Loucy (cell line): ENCODE results near the gene PAXX.

Experiments
- EZH2phosphoT487 ChIP-seq: fragments of 200-600 bp; IDR thresholded peaks from 2 replicates; pipeline ENCODE4 v1.6.1; 2018; ENCODE audit warnings: antibody characterized with exemption, mild to moderate bottlenecking, moderate library complexity, borderline replicate concordance
- TF ChIP-seq, protein P1 (sequence below): fragments of 200-600 bp; sonication (generic); conservative IDR thresholded peaks from 2 replicates; pipeline ENCODE4 v1.5.1; 2014; ENCODE audit warnings: mild to moderate bottlenecking, antibody characterized with exemption, low read length

DNA sequence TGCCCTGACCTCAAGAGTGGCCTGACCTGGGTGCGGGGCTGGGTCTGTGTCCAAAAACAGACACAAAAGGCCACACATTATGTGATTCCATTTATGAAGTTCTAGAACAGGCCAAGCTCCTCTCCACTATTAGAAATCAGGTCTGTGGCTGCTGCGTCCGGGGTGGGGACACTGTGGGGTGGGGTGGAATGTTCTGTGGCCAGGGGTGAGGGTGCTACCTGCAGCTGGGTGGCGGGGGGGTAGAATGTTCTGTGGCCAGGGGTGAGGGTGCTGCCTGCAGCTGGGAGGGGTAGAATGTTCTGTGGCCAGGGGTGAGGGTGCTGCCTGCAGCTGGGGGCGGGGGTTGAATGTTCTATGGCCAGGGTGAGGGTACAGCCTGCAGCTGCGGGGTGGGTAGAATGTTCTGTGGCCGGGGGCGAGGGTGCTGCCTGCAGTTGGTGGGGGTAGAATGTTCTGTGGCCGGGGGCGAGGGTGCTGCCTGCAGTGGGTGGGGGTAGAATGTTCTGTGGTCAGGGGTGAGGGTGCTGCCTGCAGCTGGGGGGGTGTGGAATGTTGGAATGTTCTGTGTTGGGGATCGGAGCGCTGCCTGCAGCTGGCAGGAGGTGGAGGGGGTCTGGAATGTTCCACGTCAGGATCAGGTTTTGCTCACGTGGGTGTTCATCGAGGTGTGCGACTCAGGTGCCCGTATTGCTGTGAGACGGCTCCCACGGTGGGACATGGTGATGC, 31.8 kb upstream of the PAXX start:
- TF ChIP-seq, protein P1, sequence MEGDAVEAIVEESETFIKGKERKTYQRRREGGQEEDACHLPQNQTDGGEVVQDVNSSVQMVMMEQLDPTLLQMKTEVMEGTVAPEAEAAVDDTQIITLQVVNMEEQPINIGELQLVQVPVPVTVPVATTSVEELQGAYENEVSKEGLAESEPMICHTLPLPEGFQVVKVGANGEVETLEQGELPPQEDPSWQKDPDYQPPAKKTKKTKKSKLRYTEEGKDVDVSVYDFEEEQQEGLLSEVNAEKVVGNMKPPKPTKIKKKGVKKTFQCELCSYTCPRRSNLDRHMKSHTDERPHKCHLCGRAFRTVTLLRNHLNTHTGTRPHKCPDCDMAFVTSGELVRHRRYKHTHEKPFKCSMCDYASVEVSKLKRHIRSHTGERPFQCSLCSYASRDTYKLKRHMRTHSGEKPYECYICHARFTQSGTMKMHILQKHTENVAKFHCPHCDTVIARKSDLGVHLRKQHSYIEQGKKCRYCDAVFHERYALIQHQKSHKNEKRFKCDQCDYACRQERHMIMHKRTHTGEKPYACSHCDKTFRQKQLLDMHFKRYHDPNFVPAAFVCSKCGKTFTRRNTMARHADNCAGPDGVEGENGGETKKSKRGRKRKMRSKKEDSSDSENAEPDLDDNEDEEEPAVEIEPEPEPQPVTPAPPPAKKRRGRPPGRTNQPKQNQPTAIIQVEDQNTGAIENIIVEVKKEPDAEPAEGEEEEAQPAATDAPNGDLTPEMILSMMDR, result no peak
- TF ChIP-seq EZH2phosphoT487, result no peak
